OCI-LY7 (cell line): Measurements from ENCODE around the gene NEO1. TPM values are rescaled to one million over a fixed set of nuclear protein-coding genes. Genes with fewer than 3 reads are reported as not detected.
A peak's percentile ranks its signal among the peaks of the same experiment; 100 is the strongest.

ENCODE experiments used
- BruUV-seq: library from RNA; stranded (reverse); fragments of 400-500 nt; replicated peaks from 2 replicates; lab custom pipeline; 2021; lab: Mats Ljungman, UMichigan
- CTCF ChIA-PET: fragments of 300-600 bp; sonication (Branson Sonifier 250); formaldehyde crosslinking; loops from one replicate; lab custom pipeline; 2022; ENCODE audit warnings: antibody characterized with exemption; ENCODE audit not compliant: unreplicated experiment; lab: Charles Lee
- POLR2A ChIA-PET: fragments of 300-600 bp; sonication (Branson Sonifier 250); formaldehyde crosslinking; loops from one replicate; lab custom pipeline; 2022; ENCODE audit warnings: antibody characterized with exemption; lab: Charles Lee
- DNase-seq: peaks from one replicate; pipeline ENCODE4 v3.0.0-alpha.2; 2015; ENCODE audit warnings: low spot score
- H2AFZ ChIP-seq: fragments of 200-600 bp; sonication (generic), shearing (Covaris generic); 2 replicates; pipeline ENCODE4 v1.6.1; 2014; ENCODE audit warnings: mild to moderate bottlenecking, antibody characterized with exemption, low read length, moderate library complexity
- H3K27ac ChIP-seq: fragments of 200-600 bp; sonication (generic); 2 replicates; pipeline ENCODE4 v1.5.1; 2014; ENCODE audit warnings: mixed run types, low read depth, mild to moderate bottlenecking, moderate library complexity, low read length, inconsistent platforms; ENCODE audit not compliant: poor library complexity, severe bottlenecking
- H3K36me3 ChIP-seq: fragments of 200-600 bp; sonication (generic); 2 replicates; pipeline ENCODE4 v1.6.1; 2014; ENCODE audit warnings: mild to moderate bottlenecking, antibody characterized with exemption, low read length, moderate library complexity, mixed read lengths; ENCODE audit not compliant: insufficient read depth
- H3K4me1 ChIP-seq: fragments of 200-600 bp; sonication (generic); 2 replicates; pipeline ENCODE4 v1.5.1; 2014; ENCODE audit warnings: mild to moderate bottlenecking, low read length; ENCODE audit not compliant: insufficient read depth, poor library complexity, severe bottlenecking
- H3K4me2 ChIP-seq: fragments of 200-600 bp; sonication (generic); 2 replicates; pipeline ENCODE4 v1.6.1; 2014; ENCODE audit warnings: mild to moderate bottlenecking, low read length
- H3K4me3 ChIP-seq: fragments of 200-600 bp; sonication (generic); 2 replicates; pipeline ENCODE4 v1.5.1; 2014; ENCODE audit warnings: mild to moderate bottlenecking, low read depth, low read length; ENCODE audit not compliant: poor library complexity, severe bottlenecking
- H3K79me2 ChIP-seq: fragments of 200-600 bp; sonication (generic); 2 replicates; pipeline ENCODE4 v1.6.1; 2016; ENCODE audit warnings: low read depth, mild to moderate bottlenecking, low read length, moderate library complexity, mixed read lengths; ENCODE audit not compliant: insufficient read depth
- H3K9me2 ChIP-seq: fragments of 200-600 bp; sonication (generic); 2 replicates; pipeline ENCODE4 v1.6.1; 2016; ENCODE audit warnings: mild to moderate bottlenecking, low read length, mixed read lengths; ENCODE audit not compliant: insufficient read depth
- H3K9me3 ChIP-seq: fragments of 200-600 bp; sonication (generic); 2 replicates; pipeline ENCODE4 v1.6.1; 2014; ENCODE audit warnings: mild to moderate bottlenecking, mixed run types, low read length, mixed read lengths
- H4K20me1 ChIP-seq: fragments of 200-600 bp; sonication (generic); 2 replicates; pipeline ENCODE4 v1.6.1; 2014; ENCODE audit warnings: mild to moderate bottlenecking, antibody characterized with exemption, low read length, moderate library complexity, mixed read lengths; ENCODE audit not compliant: insufficient read depth
- CTCF ChIP-seq: fragments of 200-600 bp; sonication (generic); conservative IDR thresholded peaks from 2 replicates; pipeline ENCODE4 v1.5.1; 2014; ENCODE audit warnings: mild to moderate bottlenecking, antibody characterized with exemption, low read length, moderate library complexity, mixed read lengths
- EZH2phosphoT487 ChIP-seq: fragments of 200-600 bp; sonication (generic); IDR thresholded peaks from 2 replicates; pipeline ENCODE4 v1.6.1; 2018; ENCODE audit warnings: low read depth, borderline replicate concordance, mild to moderate bottlenecking, mixed run types, antibody characterized with exemption, low read length, moderate library complexity, mixed read lengths
- intact Hi-C: fragments of 100-400 bp; cut with micrococcal nuclease; formaldehyde crosslinking; loops from one replicate; pipeline ENCODE4 v1.10.0; 2022; ENCODE audit not compliant: unreplicated experiment
- total RNA-seq, 2 experiments: library from RNA; depleted of rRNA in 1 of 2; stranded (reverse); fragments of >200 nt in 1 of 2; shearing (Covaris generic) in 1 of 2; gene quantifications; 2 replicates each; pipeline ENCODE4 v1.2.3, GENCODE V29; 2014 to 2022

NEO1 gene
- total RNA-seq, 2 experiments from 2014 or later, result 3.0 TPM

DNA sequence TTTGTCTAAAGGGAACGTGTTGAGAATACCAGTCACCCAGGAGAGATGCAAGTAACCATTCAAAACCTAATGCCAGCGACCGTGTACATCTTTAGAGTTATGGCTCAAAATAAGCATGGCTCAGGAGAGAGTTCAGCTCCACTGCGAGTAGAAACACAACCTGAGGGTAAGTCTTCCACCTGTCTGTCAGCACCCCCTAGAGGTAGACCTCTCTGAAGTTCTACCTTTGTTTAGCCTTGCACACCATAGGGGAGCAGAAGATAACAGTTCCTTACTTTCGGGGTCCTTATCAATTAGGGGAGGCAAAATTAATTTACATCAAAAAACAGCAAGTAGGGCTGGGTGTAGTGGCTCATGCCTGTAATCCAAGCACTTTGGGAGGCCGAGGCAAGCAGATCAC is 192.1 kb downstream of the NEO1 start:
- ChIA-PET CTCF (no interaction called here), POLR2A (no interaction called here)
- Histone ChIP-seq H4K20me1 (no peaks in the 10 kb centered on the region), H3K79me2 (no peaks in the 10 kb centered on the region), H3K9me3 (no peaks in the 10 kb centered on the region), H3K4me2 (no peak overlapping the region), H3K4me3 (no peak overlapping the region), H3K4me1 (no peaks in the 10 kb centered on the region), H2AFZ (no peak overlapping the region), H3K27ac (no peak overlapping the region), H3K36me3 (no peaks in the 10 kb centered on the region), H3K9me2 (no peaks in the 10 kb centered on the region)
- intact Hi-C loops, result loop anchor here (5.0 kb wide), 1 partner anchor 458 kb away; no protein-coding TSS in a partner anchor
- BruUV-seq, result no TSS peak
- TF ChIP-seq CTCF (peak; percentile 71), EZH2phosphoT487 (no peak)
- peak; percentile 27 for DNase-seq

GRCh38 chr15:73246439-73246838 is 194.2 kb downstream of the NEO1 start:
- CTCF ChIA-PET, result no interaction called here
- H3K36me3 ChIP-seq, result no peaks in the 10 kb centered on the region
- H3K9me2 ChIP-seq, result no peaks in the 10 kb centered on the region
- no peak overlapping the region for H2AFZ ChIP-seq
- H3K9me3 ChIP-seq, result no peaks in the 10 kb centered on the region
- POLR2A ChIA-PET, result interaction anchor here (0.6 kb wide), 1 partner anchor 972 kb away, joined by 3 read pairs; no protein-coding TSS in a partner anchor
- no peaks in the 10 kb centered on the region for H3K4me1 ChIP-seq
- no peak overlapping the region for H3K4me2 ChIP-seq
- BruUV-seq, result no TSS peak
- H4K20me1 ChIP-seq, result no peaks in the 10 kb centered on the region
- no peak for DNase-seq
- TF ChIP-seq EZH2phosphoT487 (no peak), CTCF (no peak)
- no peak overlapping the region for H3K4me3 ChIP-seq
- intact Hi-C loops, result no loop called here
- H3K27ac ChIP-seq, result no peak overlapping the region
- H3K79me2 ChIP-seq, result no peaks in the 10 kb centered on the region

GRCh38 chr15:73246898-73247297 is 194.6 kb downstream of the NEO1 start:
- ChIA-PET CTCF (no interaction called here), POLR2A (interaction anchor here (0.5 to 0.6 kb wide), 2 partner anchors 210 to 973 kb away, joined by 3 to 8 read pairs; no protein-coding TSS in a partner anchor)
- intact Hi-C loops, result no loop called here
- TF ChIP-seq CTCF, result no peak
- no peak for TF ChIP-seq EZH2phosphoT487
- no peaks in the 10 kb centered on the region for H3K4me1 ChIP-seq
- H3K9me2 ChIP-seq, result no peaks in the 10 kb centered on the region
- BruUV-seq, result no TSS peak
- H3K36me3 ChIP-seq, result no peaks in the 10 kb centered on the region
- H3K4me3 ChIP-seq, result no peak overlapping the region
- no peak for DNase-seq
- H4K20me1 ChIP-seq, result no peaks in the 10 kb centered on the region
- no peak overlapping the region for H2AFZ ChIP-seq
- no peak overlapping the region for H3K27ac ChIP-seq
- H3K79me2 ChIP-seq, result no peaks in the 10 kb centered on the region
- no peaks in the 10 kb centered on the region for H3K9me3 ChIP-seq
- no peak overlapping the region for H3K4me2 ChIP-seq
